Lung (tissue), 12 donors: Measurements from ENCODE around the gene TRABD2B. TPM values are rescaled to one million over a fixed set of nuclear protein-coding genes. Genes with fewer than 3 reads are reported as not detected.
A peak's percentile ranks its signal among the peaks of the same experiment; 100 is the strongest.

Source experiments
- ATAC-seq: fragments of 200-7000 bp; cut with Tn5 transposase; one replicate; pipeline ENCODE4 v1.9.1; 2020; ENCODE audit warnings: moderate number of reproducible peaks; ENCODE audit not compliant: insufficient read depth, low FRiP score
- DNase-seq, 3 donors: peaks; one replicate each; pipeline ENCODE4 v3.0.0-alpha.2; 2013 to 2017
- H3K27ac ChIP-seq, 2 donors: one replicate each; pipeline ENCODE4 v1.5.1; 2013; ENCODE audit warnings: mild to moderate bottlenecking in 2 of 2, moderate library complexity in 2 of 2, control low read depth in 1 of 2, inconsistent platforms in 1 of 2, low read depth in 1 of 2, low read length in 1 of 2
- H3K27me3 ChIP-seq, 3 donors: one replicate each; pipeline ENCODE4 v1.5.1; 2013; ENCODE audit warnings: low read length in 2 of 3; ENCODE audit not compliant: control insufficient read depth in 3 of 3, insufficient read depth in 3 of 3
- H3K36me3 ChIP-seq, 4 donors: one replicate each; pipeline ENCODE4 v1.5.1; 2013; ENCODE audit warnings: low read length in 4 of 4, mild to moderate bottlenecking in 1 of 4, moderate library complexity in 1 of 4; ENCODE audit not compliant: control insufficient read depth in 4 of 4, insufficient read depth in 4 of 4
- H3K4me1 ChIP-seq, 5 donors: one replicate each; pipeline ENCODE4 v1.5.1; 2013; ENCODE audit warnings: low read length in 5 of 5, mild to moderate bottlenecking in 2 of 5, moderate library complexity in 1 of 5; ENCODE audit not compliant: control insufficient read depth in 5 of 5, insufficient read depth in 5 of 5
- H3K4me3 ChIP-seq: one replicate; pipeline ENCODE4 v1.5.1; 2013; ENCODE audit warnings: mild to moderate bottlenecking, control low read depth, moderate library complexity
- H3K9ac ChIP-seq, 2 donors: one replicate each; pipeline ENCODE4 v1.5.1; 2013; ENCODE audit warnings: low read length in 2 of 2, control low read depth in 1 of 2; ENCODE audit not compliant: insufficient read depth in 1 of 2
- H3K9me3 ChIP-seq, 4 donors: one replicate each; pipeline ENCODE4 v1.5.1; 2013; ENCODE audit warnings: low read length in 3 of 4, mild to moderate bottlenecking in 1 of 4, moderate library complexity in 1 of 4; ENCODE audit not compliant: control insufficient read depth in 4 of 4, insufficient read depth in 3 of 4
- WGBS, 2 donors: extraction: QIAGEN DNeasy Blood & Tissue Kit; methylation state at CpG; one replicate each; pipeline ENCODE4 v1.1.7; 2013; 5-methylcytosine and 5-hydroxymethylcytosine counted together
- polyA plus RNA-seq, 2 donors: library from polyadenylated mRNA; stranded (reverse); fragments of 200-250 nt; gene quantifications; one replicate each; pipeline ENCODE4 v1.2.1, GENCODE V29; 2013
- total RNA-seq, 2 donors: library from RNA; depleted of rRNA in 1 of 2; stranded (reverse); fragments of >200 nt in 1 of 2; gene quantifications; one replicate each; pipeline ENCODE4 v1.2.1, GENCODE V29; 2014 to 2021
- TF ChIP-seq, protein P1 (sequence below): IDR thresholded peaks from 2 replicates; pipeline ENCODE4 v1.5.1; 2012; ENCODE audit warnings: mild to moderate bottlenecking; ENCODE audit errors: control extremely low read depth, extremely low read depth
- donor health status: control.
- donor health status: control.
- donor health status: Bipolar disorder and iron deficiency.
- donor health status: healthy.
- donor health status: DM: yes; HTN: yes; CAD: no.

TRABD2B gene
- total and polyA plus RNA-seq, 4 donors = 0.37 to 1.9 (median 0.64) TPM

DNA sequence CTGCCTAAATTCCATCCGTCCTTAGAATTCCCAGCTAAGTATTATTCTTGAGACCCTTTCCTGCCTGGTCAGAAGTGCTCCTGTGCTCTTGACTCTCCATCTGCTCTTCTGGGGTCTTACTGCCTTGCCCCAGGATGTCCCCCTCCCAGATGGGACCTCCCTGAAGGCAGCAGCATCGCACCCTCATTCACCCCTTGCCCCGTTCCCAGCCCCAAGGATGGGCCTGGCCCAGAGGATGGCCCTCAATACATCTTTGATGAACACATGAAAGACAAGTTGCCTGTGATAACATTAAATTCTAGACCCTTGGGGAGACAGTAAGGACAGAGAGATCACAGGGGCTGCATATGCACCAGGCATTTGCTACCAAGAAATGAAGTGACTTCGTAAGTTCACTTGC is 167.2 kb downstream of the TRABD2B start:
- Histone ChIP-seq H3K9ac (no peak overlapping the region), H3K4me1 (peaks cover 0 to 25% (median 5%) of the 10 kb centered on the region in 5 donors), H3K27ac (no peak overlapping the region), H3K27me3 (no peaks in the 10 kb centered on the region), H3K4me3 (no peak overlapping the region), H3K36me3 (no peaks in the 10 kb centered on the region), H3K9me3 (peaks cover 0 to 1% (median 0%) of the 10 kb centered on the region in 4 donors)
- TF ChIP-seq, protein P1, sequence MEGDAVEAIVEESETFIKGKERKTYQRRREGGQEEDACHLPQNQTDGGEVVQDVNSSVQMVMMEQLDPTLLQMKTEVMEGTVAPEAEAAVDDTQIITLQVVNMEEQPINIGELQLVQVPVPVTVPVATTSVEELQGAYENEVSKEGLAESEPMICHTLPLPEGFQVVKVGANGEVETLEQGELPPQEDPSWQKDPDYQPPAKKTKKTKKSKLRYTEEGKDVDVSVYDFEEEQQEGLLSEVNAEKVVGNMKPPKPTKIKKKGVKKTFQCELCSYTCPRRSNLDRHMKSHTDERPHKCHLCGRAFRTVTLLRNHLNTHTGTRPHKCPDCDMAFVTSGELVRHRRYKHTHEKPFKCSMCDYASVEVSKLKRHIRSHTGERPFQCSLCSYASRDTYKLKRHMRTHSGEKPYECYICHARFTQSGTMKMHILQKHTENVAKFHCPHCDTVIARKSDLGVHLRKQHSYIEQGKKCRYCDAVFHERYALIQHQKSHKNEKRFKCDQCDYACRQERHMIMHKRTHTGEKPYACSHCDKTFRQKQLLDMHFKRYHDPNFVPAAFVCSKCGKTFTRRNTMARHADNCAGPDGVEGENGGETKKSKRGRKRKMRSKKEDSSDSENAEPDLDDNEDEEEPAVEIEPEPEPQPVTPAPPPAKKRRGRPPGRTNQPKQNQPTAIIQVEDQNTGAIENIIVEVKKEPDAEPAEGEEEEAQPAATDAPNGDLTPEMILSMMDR = no peak
- WGBS, 2 donors = 70 to 80% methylated on average over 4 of the region's 4 CpGs
- DNase-seq (no peak), ATAC-seq (no peak)

DNA sequence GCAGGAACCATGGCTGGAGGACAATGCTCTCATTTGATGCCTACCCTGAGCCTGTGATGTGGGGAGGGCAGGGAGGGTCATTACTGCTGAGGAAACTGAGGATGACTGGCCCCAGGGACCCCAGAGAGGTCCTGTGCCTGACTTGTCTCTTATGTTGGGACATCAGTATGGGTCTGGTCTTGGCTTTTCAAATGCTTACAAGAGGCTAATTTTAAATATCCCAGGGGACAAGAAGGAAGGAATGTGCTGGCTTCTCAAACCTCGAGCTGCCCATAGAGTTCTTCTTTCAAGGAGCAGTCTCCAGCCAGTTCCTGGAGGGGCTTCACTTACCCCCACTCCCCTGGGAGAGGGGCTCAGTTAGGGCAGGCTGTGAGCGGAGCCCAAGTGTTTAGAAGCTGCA is 168.2 kb downstream of the TRABD2B start:
- Histone ChIP-seq H3K36me3 (no peaks in the 10 kb centered on the region), H3K9ac (no peak overlapping the region), H3K27ac (no peak overlapping the region), H3K4me3 (no peak overlapping the region), H3K9me3 (no peaks in the 10 kb centered on the region), H3K27me3 (no peaks in the 10 kb centered on the region), H3K4me1 (peaks cover 0 to 27% (median 6%) of the 10 kb centered on the region in 5 donors)
- WGBS, 2 donors = 75 to 91% methylated on average over 2 of the region's 2 CpGs
- DNase-seq (no peak), ATAC-seq (no peak)
- TF ChIP-seq, protein P1 = no peak

DNA sequence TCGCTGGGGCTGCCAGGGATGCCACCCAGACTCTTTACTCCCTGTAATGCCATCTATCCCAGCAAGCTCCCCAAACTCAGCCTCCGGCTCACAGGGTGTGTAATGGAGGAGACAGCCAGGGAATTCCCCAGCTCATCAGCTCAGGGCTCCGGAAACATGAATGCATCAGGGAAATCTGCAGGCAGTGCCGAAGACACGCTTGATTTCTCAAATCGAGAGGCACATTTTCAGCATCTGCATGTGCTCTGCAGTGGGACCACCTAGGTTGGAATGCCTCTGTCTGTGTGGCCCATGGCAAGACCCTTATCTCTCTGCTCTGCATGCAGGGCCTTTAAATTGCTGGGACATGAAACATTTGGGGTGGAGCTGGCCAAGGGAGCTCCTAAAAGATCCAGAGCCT is 170.1 kb downstream of the TRABD2B start:
- Histone ChIP-seq H3K36me3 (no peaks in the 10 kb centered on the region), H3K4me3 (no peak overlapping the region), H3K9ac (no peak overlapping the region), H3K27ac (no peak overlapping the region), H3K27me3 (no peaks in the 10 kb centered on the region), H3K4me1 (peaks cover 0 to 37% (median 6%) of the 10 kb centered on the region in 5 donors), H3K9me3 (no peaks in the 10 kb centered on the region)
- TF ChIP-seq, protein P1 = no peak
- ATAC-seq (no peak), DNase-seq (peak; percentile 70 to 79 (median 72))
- WGBS, 2 donors = 84 to 92% methylated on average over 6 of the region's 6 CpGs

DNA sequence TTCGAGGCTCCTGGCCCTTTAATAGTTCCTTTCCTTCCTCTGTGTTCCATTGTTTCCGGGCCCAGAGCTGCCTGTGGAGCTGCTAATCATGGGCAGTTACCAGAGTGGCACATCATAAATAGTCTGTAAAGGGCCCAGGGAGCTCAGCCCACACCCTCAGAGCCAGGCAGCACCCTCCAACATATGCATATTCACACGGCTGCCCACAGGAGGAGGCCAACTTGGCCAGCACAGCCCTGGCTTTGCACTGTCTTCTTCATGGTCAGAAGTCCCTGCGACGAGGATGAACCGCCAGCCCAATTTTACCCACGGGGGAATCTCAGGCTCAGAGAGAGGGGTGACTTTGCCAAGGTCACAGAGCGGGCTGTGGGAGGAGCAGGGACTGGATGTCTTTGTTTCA is 172.5 kb downstream of the TRABD2B start:
- Histone ChIP-seq H3K27ac (no peak overlapping the region), H3K4me1 (peaks cover 0 to 25% (median 6%) of the 10 kb centered on the region in 5 donors), H3K9me3 (no peaks in the 10 kb centered on the region), H3K4me3 (no peak overlapping the region), H3K27me3 (no peaks in the 10 kb centered on the region), H3K9ac (no peak overlapping the region), H3K36me3 (no peaks in the 10 kb centered on the region)
- WGBS, 2 donors = 63 to 67% methylated on average over 8 of the region's 8 CpGs
- ATAC-seq = no peak
- no peak for DNase-seq
- TF ChIP-seq, protein P1 = no peak
